Left ventricle myocardium inferior (tissue), 1 donor: Measurements from ENCODE around the gene LMNTD2. TPM values are rescaled to one million over a fixed set of nuclear protein-coding genes. Genes with fewer than 3 reads are reported as not detected.

Experiments
- DNase-seq: peaks from one replicate; pipeline ENCODE4 v3.0.0-alpha.2; 2020
- H3K27ac ChIP-seq: fragments of 200-600 bp; replicated peaks from 2 replicates; pipeline ENCODE4 v1.8.0; 2021
- H3K27me3 ChIP-seq: fragments of 200-600 bp; 2 replicates; pipeline ENCODE4 v1.8.0; 2021; ENCODE audit warnings: low read depth
- H3K36me3 ChIP-seq: fragments of 200-600 bp; 2 replicates; pipeline ENCODE4 v1.8.0; 2021
- H3K4me1 ChIP-seq: fragments of 200-600 bp; 2 replicates; pipeline ENCODE4 v1.8.0; 2021
- H3K4me3 ChIP-seq: fragments of 200-600 bp; 2 replicates; pipeline ENCODE4 v1.8.0; 2021; ENCODE audit warnings: mild to moderate bottlenecking, moderate library complexity
- H3K9me3 ChIP-seq: fragments of 200-600 bp; replicated peaks from 2 replicates; pipeline ENCODE4 v1.8.0; 2021
- CTCF ChIP-seq: fragments of 200-600 bp; IDR thresholded peaks from 2 replicates; pipeline ENCODE4 v1.8.0; 2021; ENCODE audit warnings: antibody characterized with exemption, mild to moderate bottlenecking, borderline replicate concordance
- intact Hi-C: fragments of 100-400 bp; cut with micrococcal nuclease; formaldehyde crosslinking; loops from one replicate; pipeline ENCODE4 v1.11.0; 2022
- total RNA-seq: library from RNA; stranded (reverse); fragmentation: NEBNext Ultra II Directional; extraction: Animal tissue kit (Norgen Biotek cat#: 25700); gene quantifications from one replicate; pipeline ENCODE4 v1.2.1, GENCODE V29; 2021
- donor health status: DM: no; HTN: yes; CAD: no; lungs with severe emphysema.

The LMNTD2 gene
- total RNA-seq, 1 donor from 2014 or later = 0.52 TPM

- peak within 1 kb of the TSS; percentile 94 for H3K4me3 ChIP-seq
- H3K36me3 ChIP-seq = peaks cover 17% of the 10 kb centered on the region
- H3K9me3 ChIP-seq = no peaks in the 10 kb centered on the region
- no peak within 1 kb of the TSS for H3K27ac ChIP-seq
- H3K27me3 ChIP-seq = peaks cover 37% of the 10 kb centered on the region
- peak; percentile 74 for DNase-seq
- intact Hi-C loops = no loop called here
- peaks cover 52% of the 10 kb centered on the region for H3K4me1 ChIP-seq
- TF ChIP-seq CTCF = no peak
Measured at GRCh38 chr11:536841-537621, 23.5 kb downstream of the LMNTD2 start, which contains the start of gene LRRC56. Gene LRRC56, plus strand, starts transcription at chr11:537527. Its CDS starts 3,158 bp downstream, at chr11:540685.

GRCh38 chr11:535519-536454, 24.8 kb downstream of the LMNTD2 start, which contains the start of gene HRAS:
Gene HRAS, minus strand, starts transcription at chr11:535576.
- peaks cover 28% of the 10 kb centered on the region for H3K36me3 ChIP-seq
- no peaks in the 10 kb centered on the region for H3K9me3 ChIP-seq
- peaks cover 54% of the 10 kb centered on the region for H3K4me1 ChIP-seq
- H3K27me3 ChIP-seq = peaks cover 35% of the 10 kb centered on the region
- no peak for TF ChIP-seq CTCF
- peak; percentile 95 for DNase-seq
- intact Hi-C loops = no loop called here
- H3K27ac ChIP-seq = peak within 1 kb of the TSS; percentile 91
- H3K4me3 ChIP-seq = peak within 1 kb of the TSS; percentile 94

- TF ChIP-seq CTCF = no peak
- peaks cover 28% of the 10 kb centered on the region for H3K36me3 ChIP-seq
- DNase-seq = no peak
- peaks cover 54% of the 10 kb centered on the region for H3K4me1 ChIP-seq
- H3K4me3 ChIP-seq = peak overlapping the region; percentile 94
- intact Hi-C loops = no loop called here
- no peaks in the 10 kb centered on the region for H3K9me3 ChIP-seq
- H3K27ac ChIP-seq = peak overlapping the region; percentile 91
- peaks cover 29% of the 10 kb centered on the region for H3K27me3 ChIP-seq
Measured at GRCh38 chr11:535210-535518, 25.4 kb downstream of the LMNTD2 start.

- Histone ChIP-seq H3K36me3 (peaks cover 28% of the 10 kb centered on the region), H3K27me3 (peaks cover 23% of the 10 kb centered on the region), H3K27ac (peak overlapping the region; percentile 91), H3K4me3 (peak overlapping the region; percentile 94), H3K4me1 (peaks cover 54% of the 10 kb centered on the region), H3K9me3 (no peaks in the 10 kb centered on the region)
- peak; percentile 26 for DNase-seq
- intact Hi-C loops = no loop called here
- no peak for TF ChIP-seq CTCF
Measured at GRCh38 chr11:534396-535209, 25.9 kb downstream of the LMNTD2 start.
